Osteocyte (in vitro differentiated cells): ENCODE measurements around the gene BACH2. TPM values are rescaled to one million over a fixed set of nuclear protein-coding genes. Genes with fewer than 3 reads are reported as not detected.

Source experiments
- DNase-seq: peaks from one replicate; pipeline ENCODE4 v3.0.0; 2021; ENCODE audit warnings: mixed read lengths; ENCODE audit not compliant: unreplicated experiment; ENCODE audit errors: extremely low spot score
- H3K27ac Mint-ChIP-seq: one replicate; pipeline ENCODE4 v1.8.0; 2021; ENCODE audit warnings: mild to moderate bottlenecking, mixed read lengths; ENCODE audit not compliant: unreplicated experiment
- H3K27me3 Mint-ChIP-seq: one replicate; pipeline ENCODE4 v1.8.0; 2021; ENCODE audit warnings: mixed read lengths; ENCODE audit not compliant: unreplicated experiment
- H3K36me3 Mint-ChIP-seq: one replicate; pipeline ENCODE4 v1.8.0; 2021; ENCODE audit warnings: mixed read lengths; ENCODE audit not compliant: unreplicated experiment
- H3K4me1 Mint-ChIP-seq: one replicate; pipeline ENCODE4 v1.8.0; 2021; ENCODE audit warnings: mixed read lengths; ENCODE audit not compliant: unreplicated experiment
- H3K4me3 Mint-ChIP-seq: one replicate; pipeline ENCODE4 v1.8.0; 2021; ENCODE audit warnings: mild to moderate bottlenecking, moderate library complexity, mixed read lengths; ENCODE audit not compliant: unreplicated experiment
- H3K9me3 Mint-ChIP-seq: one replicate; pipeline ENCODE4 v1.8.0; 2021; ENCODE audit warnings: mixed read lengths; ENCODE audit not compliant: unreplicated experiment
- CTCF ChIP-seq: fragments of 200-600 bp; sonication (generic); IDR thresholded peaks from 2 replicates; pipeline ENCODE4 v1.5.0; 2021; ENCODE audit warnings: antibody characterized with exemption, mild to moderate bottlenecking, moderate library complexity
- total RNA-seq: library from RNA; stranded (reverse); gene quantifications from 2 replicates; pipeline ENCODE4 v1.2.1, GENCODE V29; 2021

BACH2 gene
- total RNA-seq, 1 donor from 2014 or later: 1.6 TPM

- H3K36me3 Mint-ChIP-seq: peaks cover 9% of the 10 kb centered on the region
- H3K4me1 Mint-ChIP-seq: peaks cover 10% of the 10 kb centered on the region
- no peaks in the 10 kb centered on the region for H3K9me3 Mint-ChIP-seq
- no peak overlapping the region for H3K27ac Mint-ChIP-seq
- H3K27me3 Mint-ChIP-seq: peaks cover 46% of the 10 kb centered on the region
- DNase-seq: no peak
- no peak overlapping the region for H3K4me3 Mint-ChIP-seq
- TF ChIP-seq CTCF: no peak
These were observed 5.7 kb downstream of the BACH2 start for GRCh38 chr6:90290811-90291420.

GRCh38 chr6:90289902-90290301 is 6.7 kb downstream of the BACH2 start:
- Mint-ChIP-seq H3K36me3 (peaks cover 9% of the 10 kb centered on the region), H3K4me1 (peaks cover 16% of the 10 kb centered on the region), H3K27me3 (peaks cover 46% of the 10 kb centered on the region), H3K27ac (no peak overlapping the region), H3K9me3 (no peaks in the 10 kb centered on the region), H3K4me3 (no peak overlapping the region)
- no peak for TF ChIP-seq CTCF
- DNase-seq: no peak

GRCh38 chr6:90288404-90288803 is 8.2 kb downstream of the BACH2 start:
- H3K27ac Mint-ChIP-seq: no peak overlapping the region

GRCh38 chr6:90286884-90287488 is 9.7 kb downstream of the BACH2 start:
- H3K4me1 Mint-ChIP-seq: peaks cover 21% of the 10 kb centered on the region
- peaks cover 6% of the 10 kb centered on the region for H3K36me3 Mint-ChIP-seq
- no peak overlapping the region for H3K4me3 Mint-ChIP-seq
- peaks cover 21% of the 10 kb centered on the region for H3K27me3 Mint-ChIP-seq
- H3K9me3 Mint-ChIP-seq: no peaks in the 10 kb centered on the region
- peak; percentile 58 for TF ChIP-seq CTCF
- no peak for DNase-seq
- no peak overlapping the region for H3K27ac Mint-ChIP-seq

More at GRCh38 chr6:90288404-90288803, 8.2 kb downstream of the BACH2 start:
- Mint-ChIP-seq H3K27me3 (peaks cover 32% of the 10 kb centered on the region), H3K4me3 (no peak overlapping the region), H3K36me3 (peaks cover 6% of the 10 kb centered on the region), H3K9me3 (no peaks in the 10 kb centered on the region), H3K4me1 (peaks cover 21% of the 10 kb centered on the region)
- DNase-seq: no peak
- TF ChIP-seq CTCF: no peak

GRCh38 chr6:90285611-90286381 is 10.8 kb downstream of the BACH2 start:
- no peak for TF ChIP-seq CTCF
- Mint-ChIP-seq H3K9me3 (no peaks in the 10 kb centered on the region), H3K27me3 (peaks cover 24% of the 10 kb centered on the region), H3K27ac (peak overlapping the region; percentile 94), H3K36me3 (peaks cover 5% of the 10 kb centered on the region), H3K4me1 (peaks cover 21% of the 10 kb centered on the region), H3K4me3 (peak overlapping the region; percentile 65)
- peak; percentile 89 for DNase-seq
